ENCODE data around the gene BCCIP.

BCCIP gene

DNA sequence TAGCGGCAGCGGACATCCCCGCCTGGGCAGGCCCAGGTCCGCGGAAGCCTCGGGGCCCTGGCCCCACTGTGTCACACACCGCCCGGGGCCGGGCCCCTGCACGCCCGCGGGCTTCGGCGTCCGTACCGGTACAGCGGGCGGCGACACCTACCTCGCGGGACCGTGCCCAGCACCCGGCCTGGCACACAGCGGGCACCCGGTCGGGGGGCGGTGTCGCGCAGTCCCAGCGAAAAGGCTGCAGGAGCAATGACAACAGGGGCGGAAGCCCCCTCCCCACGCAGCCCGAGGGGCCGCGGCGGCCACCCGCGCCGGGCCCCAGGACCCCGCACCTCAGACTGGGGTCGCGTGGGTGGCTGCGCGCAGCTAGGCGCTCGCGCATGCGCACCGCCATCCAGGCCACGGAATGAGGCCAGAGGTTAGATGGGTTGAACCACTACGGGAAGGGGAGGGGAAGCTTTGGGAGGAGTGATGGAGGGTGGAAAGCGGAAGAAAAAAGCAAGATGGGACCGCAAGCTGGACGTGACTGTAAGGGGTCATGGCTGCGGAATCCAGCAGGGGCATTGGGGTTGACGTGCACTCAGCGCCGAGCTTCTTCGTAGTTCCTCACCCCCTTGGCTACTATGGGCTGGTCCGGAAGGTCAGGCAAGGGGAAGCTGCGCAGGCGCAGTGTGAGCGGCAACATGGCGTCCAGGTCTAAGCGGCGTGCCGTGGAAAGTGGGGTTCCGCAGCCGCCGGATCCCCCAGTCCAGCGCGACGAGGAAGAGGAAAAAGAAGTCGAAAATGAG lies at the start of gene BCCIP, which contains the start of gene UROS:
Gene BCCIP, plus strand, starts transcription at position 669 of the 785 bp plus-strand sequence. Its CDS starts 12 bp downstream, at position 681.
Gene UROS, minus strand, starts transcription at position 381 of the 785 bp plus-strand sequence. CDS start 6,759 bp downstream, outside the sequence.
- H2AFZ ChIP-seq: peak within 1 kb of the TSS; percentile 98
- peaks cover 10% of the 10 kb centered on the region for H3K4me1 ChIP-seq
- H3K4me2 ChIP-seq (ENCODE audit: low read length): peak within 1 kb of the TSS; percentile 59
- H3K27me3 ChIP-seq (ENCODE audit: control insufficient read depth, insufficient read depth, low read length): no peaks in the 10 kb centered on the region
- H3K36me3 ChIP-seq (ENCODE audit: control insufficient read depth, insufficient read depth, low read length): no peaks in the 10 kb centered on the region
- TF ChIP-seq, protein P1, sequence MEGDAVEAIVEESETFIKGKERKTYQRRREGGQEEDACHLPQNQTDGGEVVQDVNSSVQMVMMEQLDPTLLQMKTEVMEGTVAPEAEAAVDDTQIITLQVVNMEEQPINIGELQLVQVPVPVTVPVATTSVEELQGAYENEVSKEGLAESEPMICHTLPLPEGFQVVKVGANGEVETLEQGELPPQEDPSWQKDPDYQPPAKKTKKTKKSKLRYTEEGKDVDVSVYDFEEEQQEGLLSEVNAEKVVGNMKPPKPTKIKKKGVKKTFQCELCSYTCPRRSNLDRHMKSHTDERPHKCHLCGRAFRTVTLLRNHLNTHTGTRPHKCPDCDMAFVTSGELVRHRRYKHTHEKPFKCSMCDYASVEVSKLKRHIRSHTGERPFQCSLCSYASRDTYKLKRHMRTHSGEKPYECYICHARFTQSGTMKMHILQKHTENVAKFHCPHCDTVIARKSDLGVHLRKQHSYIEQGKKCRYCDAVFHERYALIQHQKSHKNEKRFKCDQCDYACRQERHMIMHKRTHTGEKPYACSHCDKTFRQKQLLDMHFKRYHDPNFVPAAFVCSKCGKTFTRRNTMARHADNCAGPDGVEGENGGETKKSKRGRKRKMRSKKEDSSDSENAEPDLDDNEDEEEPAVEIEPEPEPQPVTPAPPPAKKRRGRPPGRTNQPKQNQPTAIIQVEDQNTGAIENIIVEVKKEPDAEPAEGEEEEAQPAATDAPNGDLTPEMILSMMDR (IDR thresholded peaks at IDR 0.05): peak; percentile 15
- peak within 1 kb of the TSS; percentile 87 for H3K9ac ChIP-seq
- no peaks in the 10 kb centered on the region for H3K9me3 ChIP-seq (ENCODE audit: control insufficient read depth, low read length)
- H3K4me3 ChIP-seq (ENCODE audit: low read depth, low read length): peak within 1 kb of the TSS; percentile 84
- H3K79me2 ChIP-seq: peaks cover 21% of the 10 kb centered on the region
- peak within 1 kb of the TSS; percentile 97 for H3K27ac ChIP-seq

DNA sequence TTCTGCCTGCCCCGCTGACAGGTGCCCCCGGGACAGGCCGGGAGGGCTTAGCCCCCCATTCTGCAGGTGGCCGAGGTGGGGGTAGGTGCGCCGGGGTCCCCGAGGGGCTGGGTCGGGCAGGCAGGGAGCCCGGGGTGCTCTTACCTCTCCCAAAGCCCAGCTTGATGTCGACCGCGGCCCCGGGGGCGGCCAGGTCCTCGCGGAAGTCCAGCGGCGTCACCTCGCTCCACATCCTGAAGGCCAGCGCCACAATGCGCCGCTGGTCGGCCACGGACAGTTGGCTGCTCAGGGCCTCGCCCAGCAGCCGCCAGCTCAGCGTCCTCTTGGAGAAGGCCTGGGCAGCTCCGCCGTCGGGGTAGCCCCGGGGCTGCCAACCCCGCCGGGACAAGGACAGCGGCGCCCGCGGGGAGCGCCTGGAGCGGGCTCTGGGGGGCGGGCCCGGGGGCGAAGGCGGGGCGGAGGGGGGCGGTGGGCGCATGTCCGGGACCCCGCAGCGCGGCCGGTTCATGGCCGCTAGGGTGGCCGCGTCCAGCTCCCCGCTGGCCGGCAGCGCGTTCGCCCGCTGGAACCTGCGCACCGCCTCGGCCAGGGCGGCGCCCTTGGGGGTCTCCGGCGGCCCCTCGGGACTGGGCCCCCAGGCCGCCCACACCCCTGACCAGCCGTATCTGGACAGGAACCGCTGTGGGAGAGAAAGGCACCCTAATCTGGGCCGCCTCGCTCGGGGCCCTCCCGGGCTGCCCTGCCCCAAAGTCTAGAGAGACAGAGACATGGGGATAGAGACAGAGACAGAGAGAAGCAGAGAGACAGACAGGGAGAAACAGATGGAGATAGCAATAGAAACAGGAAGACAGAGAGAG lies 49.4 kb upstream of the BCCIP start:
- H2AFZ ChIP-seq: no peak overlapping the region
- no peak overlapping the region for H3K4me2 ChIP-seq (ENCODE audit: low read length)
- no peaks in the 10 kb centered on the region for H3K36me3 ChIP-seq (ENCODE audit: control insufficient read depth, insufficient read depth, low read length)
- no peaks in the 10 kb centered on the region for H3K27me3 ChIP-seq (ENCODE audit: control insufficient read depth, insufficient read depth, low read length)
- H3K4me3 ChIP-seq (ENCODE audit: low read depth, low read length): no peak overlapping the region
- H3K9ac ChIP-seq: no peak overlapping the region
- no peaks in the 10 kb centered on the region for H3K9me3 ChIP-seq (ENCODE audit: control insufficient read depth, low read length)
- no peaks in the 10 kb centered on the region for H3K4me1 ChIP-seq
- no peaks in the 10 kb centered on the region for H3K79me2 ChIP-seq
- H3K27ac ChIP-seq: no peak overlapping the region
- TF ChIP-seq, protein P1 (IDR thresholded peaks at IDR 0.05): no peak

- Histone ChIP-seq H3K9me3 (ENCODE audit: control insufficient read depth, low read length) (no peaks in the 10 kb centered on the region), H3K79me2 (no peaks in the 10 kb centered on the region), H3K4me2 (ENCODE audit: low read length) (no peak overlapping the region), H3K4me1 (no peaks in the 10 kb centered on the region), H2AFZ (no peak overlapping the region), H3K27me3 (ENCODE audit: control insufficient read depth, insufficient read depth, low read length) (no peaks in the 10 kb centered on the region), H3K36me3 (ENCODE audit: control insufficient read depth, insufficient read depth, low read length) (no peaks in the 10 kb centered on the region), H3K9ac (no peak overlapping the region), H3K27ac (no peak overlapping the region), H3K4me3 (ENCODE audit: low read depth, low read length) (no peak overlapping the region)
- TF ChIP-seq, protein P1 (IDR thresholded peaks at IDR 0.05): no peak
Observed at GRCh38 chr10:125774581-125775191, 48.7 kb upstream of the BCCIP start.

DNA sequence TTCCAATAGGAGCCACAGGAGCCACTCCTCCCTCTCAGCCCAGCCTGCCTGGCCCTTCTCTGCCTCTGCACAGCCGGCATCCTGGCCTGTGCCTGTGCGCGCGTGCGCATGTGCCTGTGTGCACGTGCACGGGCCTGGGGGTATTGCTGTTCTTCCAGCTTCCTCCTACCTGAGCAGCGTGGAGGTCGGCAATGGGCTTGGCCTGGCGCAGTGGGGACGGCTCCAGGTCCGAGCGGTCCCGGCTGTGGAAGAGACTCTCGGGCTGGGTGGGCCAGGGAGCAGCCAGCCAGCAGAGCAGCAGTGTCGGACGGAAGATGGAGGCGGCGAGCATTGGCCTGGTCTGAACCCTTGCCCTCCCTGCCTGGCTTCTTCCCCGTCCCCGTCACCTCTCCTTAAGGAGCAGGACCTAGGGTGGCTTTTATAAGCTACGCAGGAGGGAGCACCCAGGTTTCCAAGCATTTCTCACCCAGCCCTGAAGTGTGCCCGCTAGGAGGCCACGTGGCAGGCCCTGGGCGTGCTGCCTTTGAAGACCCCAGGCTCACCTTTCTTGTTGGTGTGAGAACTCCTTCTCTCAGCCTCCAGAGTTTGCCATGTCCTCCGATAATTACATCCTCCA lies 47.7 kb upstream of the BCCIP start, which contains the start of gene MMP21:
Gene MMP21, minus strand, starts transcription at position 331 of the 616 bp plus-strand sequence. Its CDS starts 0 bp downstream, at position 331.
- H2AFZ ChIP-seq: no peak within 1 kb of the TSS
- H3K4me2 ChIP-seq (ENCODE audit: low read length): no peak within 1 kb of the TSS
- no peak within 1 kb of the TSS for H3K4me3 ChIP-seq (ENCODE audit: low read depth, low read length)
- no peak within 1 kb of the TSS for H3K27ac ChIP-seq
- no peaks in the 10 kb centered on the region for H3K36me3 ChIP-seq (ENCODE audit: control insufficient read depth, insufficient read depth, low read length)
- H3K9ac ChIP-seq: no peak within 1 kb of the TSS
- no peaks in the 10 kb centered on the region for H3K9me3 ChIP-seq (ENCODE audit: control insufficient read depth, low read length)
- H3K27me3 ChIP-seq (ENCODE audit: control insufficient read depth, insufficient read depth, low read length): no peaks in the 10 kb centered on the region
- H3K79me2 ChIP-seq: no peaks in the 10 kb centered on the region
- TF ChIP-seq, protein P1 (IDR thresholded peaks at IDR 0.05): no peak
- no peaks in the 10 kb centered on the region for H3K4me1 ChIP-seq

Measured in parathyroid adenoma (tissue), 2 donors.